ENCODE data around the gene SV2B. TPM values are rescaled to one million over a fixed set of nuclear protein-coding genes. Genes with fewer than 3 reads are reported as not detected.

SV2B gene
- total RNA-seq, 1 experiment from 2014 or later: 3.9 TPM

- CTCF ChIA-PET: interaction anchor here (0.7 kb wide), 1 partner anchor 102 kb away, joined by 6 read pairs; no protein-coding TSS in a partner anchor
- Histone ChIP-seq H3K4me1 (ENCODE audit: insufficient read depth, low read length, poor library complexity, severe bottlenecking) (no peaks in the 10 kb centered on the region), H3K27me3 (replicated peaks; ENCODE audit: insufficient read depth, low read depth, low read length, poor library complexity) (peaks cover 20% of the 10 kb centered on the region), H3K27ac (ENCODE audit: low read depth, low read length, poor library complexity, severe bottlenecking) (no peak overlapping the region), H3K9me3 (ENCODE audit: low read depth, low read length, poor library complexity, severe bottlenecking) (no peaks in the 10 kb centered on the region), H3K36me3 (ENCODE audit: insufficient read depth, low read length, poor library complexity, severe bottlenecking) (no peaks in the 10 kb centered on the region), H3K4me3 (ENCODE audit: low read depth, low read length, poor library complexity, severe bottlenecking) (no peak overlapping the region)
- BruUV-seq (replicated peaks): no TSS peak
- intact Hi-C loops (cut with micrococcal nuclease; ENCODE audit: unreplicated experiment): no loop called here
- no peak for DNase-seq (ENCODE audit: low spot score)
- POLR2A ChIA-PET (ENCODE audit: low non-redundant PET): no interaction called here
- no peak for TF ChIP-seq EZH2 (IDR thresholded peaks at IDR 0.05; ENCODE audit: borderline replicate concordance, low read depth, low read length, poor library complexity, severe bottlenecking)
- TF ChIP-seq, protein P1, sequence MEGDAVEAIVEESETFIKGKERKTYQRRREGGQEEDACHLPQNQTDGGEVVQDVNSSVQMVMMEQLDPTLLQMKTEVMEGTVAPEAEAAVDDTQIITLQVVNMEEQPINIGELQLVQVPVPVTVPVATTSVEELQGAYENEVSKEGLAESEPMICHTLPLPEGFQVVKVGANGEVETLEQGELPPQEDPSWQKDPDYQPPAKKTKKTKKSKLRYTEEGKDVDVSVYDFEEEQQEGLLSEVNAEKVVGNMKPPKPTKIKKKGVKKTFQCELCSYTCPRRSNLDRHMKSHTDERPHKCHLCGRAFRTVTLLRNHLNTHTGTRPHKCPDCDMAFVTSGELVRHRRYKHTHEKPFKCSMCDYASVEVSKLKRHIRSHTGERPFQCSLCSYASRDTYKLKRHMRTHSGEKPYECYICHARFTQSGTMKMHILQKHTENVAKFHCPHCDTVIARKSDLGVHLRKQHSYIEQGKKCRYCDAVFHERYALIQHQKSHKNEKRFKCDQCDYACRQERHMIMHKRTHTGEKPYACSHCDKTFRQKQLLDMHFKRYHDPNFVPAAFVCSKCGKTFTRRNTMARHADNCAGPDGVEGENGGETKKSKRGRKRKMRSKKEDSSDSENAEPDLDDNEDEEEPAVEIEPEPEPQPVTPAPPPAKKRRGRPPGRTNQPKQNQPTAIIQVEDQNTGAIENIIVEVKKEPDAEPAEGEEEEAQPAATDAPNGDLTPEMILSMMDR (conservative IDR thresholded peaks at IDR 0.05; ENCODE audit: low read depth, low read length): no peak
These were observed 22.2 kb downstream of the SV2B start for GRCh38 chr15:91122296-91122695.

- no peaks in the 10 kb centered on the region for H3K36me3 ChIP-seq (ENCODE audit: insufficient read depth, low read length, poor library complexity, severe bottlenecking)
- BruUV-seq (replicated peaks): no TSS peak
- peaks cover 19% of the 10 kb centered on the region for H3K27me3 ChIP-seq (replicated peaks; ENCODE audit: insufficient read depth, low read depth, low read length, poor library complexity)
- H3K4me1 ChIP-seq (ENCODE audit: insufficient read depth, low read length, poor library complexity, severe bottlenecking): no peaks in the 10 kb centered on the region
- H3K4me3 ChIP-seq (ENCODE audit: low read depth, low read length, poor library complexity, severe bottlenecking): no peak overlapping the region
- no peak for DNase-seq (ENCODE audit: low spot score)
- ChIA-PET CTCF (no interaction called here), POLR2A (ENCODE audit: low non-redundant PET) (no interaction called here)
- no peak for TF ChIP-seq EZH2 (IDR thresholded peaks at IDR 0.05; ENCODE audit: borderline replicate concordance, low read depth, low read length, poor library complexity, severe bottlenecking)
- TF ChIP-seq, protein P1 (conservative IDR thresholded peaks at IDR 0.05; ENCODE audit: low read depth, low read length): no peak
- no peaks in the 10 kb centered on the region for H3K9me3 ChIP-seq (ENCODE audit: low read depth, low read length, poor library complexity, severe bottlenecking)
- intact Hi-C loops (cut with micrococcal nuclease; ENCODE audit: unreplicated experiment): no loop called here
- no peak overlapping the region for H3K27ac ChIP-seq (ENCODE audit: low read depth, low read length, poor library complexity, severe bottlenecking)
These were observed 24.1 kb downstream of the SV2B start for GRCh38 chr15:91124132-91124531.

GRCh38 chr15:91125162-91125561 is 25.1 kb downstream of the SV2B start:
- ChIA-PET POLR2A (ENCODE audit: low non-redundant PET) (no interaction called here), CTCF (no interaction called here)
- Histone ChIP-seq H3K4me3 (ENCODE audit: low read depth, low read length, poor library complexity, severe bottlenecking) (no peak overlapping the region), H3K9me3 (ENCODE audit: low read depth, low read length, poor library complexity, severe bottlenecking) (no peaks in the 10 kb centered on the region), H3K27me3 (replicated peaks; ENCODE audit: insufficient read depth, low read depth, low read length, poor library complexity) (peaks cover 19% of the 10 kb centered on the region), H3K36me3 (ENCODE audit: insufficient read depth, low read length, poor library complexity, severe bottlenecking) (no peaks in the 10 kb centered on the region), H3K4me1 (ENCODE audit: insufficient read depth, low read length, poor library complexity, severe bottlenecking) (no peaks in the 10 kb centered on the region), H3K27ac (ENCODE audit: low read depth, low read length, poor library complexity, severe bottlenecking) (no peak overlapping the region)
- DNase-seq (ENCODE audit: low spot score): no peak
- TF ChIP-seq, protein P1 (conservative IDR thresholded peaks at IDR 0.05; ENCODE audit: low read depth, low read length): no peak
- no peak for TF ChIP-seq EZH2 (IDR thresholded peaks at IDR 0.05; ENCODE audit: borderline replicate concordance, low read depth, low read length, poor library complexity, severe bottlenecking)
- intact Hi-C loops (cut with micrococcal nuclease; ENCODE audit: unreplicated experiment): no loop called here
- BruUV-seq (replicated peaks): no TSS peak

Measured in A673 (cell line).